ENCODE data around the gene SOX13.

Gene SOX13

GRCh38 chr1:204081164-204081790 is 8.4 kb downstream of the SOX13 start:
- TF ChIP-seq CTCF (conservative IDR thresholded peaks at IDR 0.05) (no peak), ZFX (IDR thresholded peaks at IDR 0.05) (no peak)
- H3K27ac ChIP-seq = no peak overlapping the region

GRCh38 chr1:204081791-204082513 is 9.0 kb downstream of the SOX13 start:
- TF ChIP-seq ZFX (IDR thresholded peaks at IDR 0.05) = no peak
- TF ChIP-seq CTCF (conservative IDR thresholded peaks at IDR 0.05) = no peak
- H3K27ac ChIP-seq = no peak overlapping the region

GRCh38 chr1:204083491-204083890 is 10.6 kb downstream of the SOX13 start:
- TF ChIP-seq CTCF (conservative IDR thresholded peaks at IDR 0.05) = no peak
- TF ChIP-seq ZFX (IDR thresholded peaks at IDR 0.05) = no peak
- peak overlapping the region; percentile 99 for H3K27ac ChIP-seq

GRCh38 chr1:204084247-204084772 is 11.4 kb downstream of the SOX13 start:
- peak overlapping the region; percentile 99 for H3K27ac ChIP-seq
- peak; percentile 70; the same call in 1 of the 2 replicates for TF ChIP-seq ZFX (IDR thresholded peaks at IDR 0.05)
- no peak for TF ChIP-seq CTCF (conservative IDR thresholded peaks at IDR 0.05)

GRCh38 chr1:204085876-204086275 is 13.0 kb downstream of the SOX13 start:
- H3K27ac ChIP-seq = peak overlapping the region; percentile 99
- TF ChIP-seq CTCF (conservative IDR thresholded peaks at IDR 0.05) = no peak
- TF ChIP-seq ZFX (IDR thresholded peaks at IDR 0.05) = no peak

- no peak for TF ChIP-seq ZFX (IDR thresholded peaks at IDR 0.05)
- no peak for TF ChIP-seq CTCF (conservative IDR thresholded peaks at IDR 0.05)
- H3K27ac ChIP-seq = peak overlapping the region; percentile 99
Measured at GRCh38 chr1:204087181-204087892, 14.4 kb downstream of the SOX13 start.
